T-helper 2 cell treated with Interferon-gamma antibody and Interleukin-4, amounts not matched to agents 5 μg/mL and 100 μg/mL, for 36 hours (primary cell): ENCODE results near the gene PAGR1.

Experiments
- DNase-seq: peaks from one replicate; pipeline ENCODE4 v3.0.0; 2021; ENCODE audit warnings: low spot score
- H3K27ac Mint-ChIP-seq: one replicate; pipeline ENCODE4 v1.8.0; 2021; ENCODE audit warnings: mild to moderate bottlenecking, mixed read lengths
- H3K27me3 Mint-ChIP-seq: one replicate; pipeline ENCODE4 v1.8.0; 2021; ENCODE audit warnings: low read depth, mixed read lengths
- H3K36me3 Mint-ChIP-seq: one replicate; pipeline ENCODE4 v1.8.0; 2021; ENCODE audit warnings: low read depth, mixed read lengths
- H3K4me1 Mint-ChIP-seq: one replicate; pipeline ENCODE4 v1.8.0; 2021; ENCODE audit warnings: low read depth, mixed read lengths
- H3K4me3 Mint-ChIP-seq: one replicate; pipeline ENCODE4 v1.8.0; 2022; ENCODE audit warnings: mild to moderate bottlenecking, moderate library complexity, mixed read lengths
- H3K9me3 Mint-ChIP-seq: one replicate; pipeline ENCODE4 v1.8.0; 2021; ENCODE audit warnings: mixed read lengths

The PAGR1 gene

DNA sequence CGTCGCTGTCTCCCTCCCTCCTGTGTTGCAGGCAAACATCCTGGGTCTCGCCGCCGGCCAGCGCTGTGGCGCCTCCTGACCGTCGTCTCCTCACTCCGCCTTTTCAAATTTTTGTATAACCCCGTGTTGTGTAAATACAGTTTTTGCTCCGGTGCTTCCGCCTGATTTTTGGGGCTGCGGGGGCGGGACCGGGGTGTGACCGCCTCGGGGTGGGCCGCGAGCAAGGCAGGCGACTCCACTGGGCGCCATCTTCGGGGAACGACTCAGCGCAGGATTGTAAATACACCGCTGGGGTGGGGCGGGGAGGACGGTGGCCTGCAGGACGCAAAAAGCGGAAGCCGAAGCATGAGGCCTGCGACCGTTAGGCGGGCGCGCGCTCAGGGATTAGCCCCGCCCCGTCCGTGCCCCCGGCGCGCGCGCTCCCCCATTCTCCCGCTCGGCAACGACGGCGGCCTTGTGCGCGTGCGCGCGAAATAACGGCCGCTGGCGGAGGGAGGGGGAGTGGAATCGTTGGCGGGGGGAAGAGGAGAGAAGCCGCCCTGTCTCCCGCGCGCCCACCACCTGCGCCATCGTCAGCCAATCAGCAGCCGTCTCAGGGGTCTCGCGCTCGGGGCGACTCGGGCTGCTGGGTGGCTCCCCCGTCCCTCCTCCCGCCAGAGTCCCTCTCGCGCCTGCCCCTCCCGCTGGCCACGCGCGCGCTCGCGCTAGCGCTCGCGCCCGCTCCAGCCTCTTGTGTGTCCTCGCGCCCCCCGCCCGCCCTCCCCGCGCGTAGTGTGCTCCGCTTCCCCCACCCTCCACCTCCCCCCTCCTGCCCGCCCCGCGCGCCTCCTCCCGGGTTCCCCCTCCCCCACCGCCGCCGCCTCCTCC, 10.5 kb upstream of the PAGR1 start:
- Mint-ChIP-seq H3K27ac (peak overlapping the region; percentile 100), H3K36me3 (peaks cover 64% of the 10 kb centered on the region), H3K27me3 (no peaks in the 10 kb centered on the region), H3K9me3 (no peaks in the 10 kb centered on the region), H3K4me3 (peak overlapping the region; percentile 100), H3K4me1 (peaks cover 28% of the 10 kb centered on the region)
- DNase-seq, result peak; percentile 98

DNA sequence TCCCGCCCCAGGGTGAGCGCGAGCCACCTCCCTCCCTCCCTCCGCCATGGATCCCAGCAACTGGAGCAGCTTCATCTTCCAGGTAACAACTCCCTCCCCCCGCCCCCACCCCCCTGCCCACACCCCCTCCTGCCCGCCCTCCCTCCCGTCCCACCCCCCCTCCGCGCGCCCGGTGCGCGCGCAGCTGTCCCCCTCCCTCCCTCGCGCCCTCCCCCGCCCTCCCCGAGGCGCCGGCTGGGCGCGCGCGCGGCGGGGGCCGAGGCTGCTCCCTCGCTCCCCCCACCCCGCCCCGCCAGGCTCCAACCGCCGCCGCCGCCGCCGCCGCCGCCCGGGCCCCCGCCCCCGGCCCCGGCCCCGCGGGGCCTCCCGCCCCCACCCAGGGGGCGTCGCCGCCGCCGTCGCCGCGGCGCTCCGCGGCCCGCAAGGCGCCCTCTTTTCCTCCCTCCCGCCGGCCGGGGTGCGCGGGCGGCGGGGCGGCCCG, 9.8 kb upstream of the PAGR1 start, which contains the start of gene MAZ:
TSS of gene MAZ (plus strand) at position 431 of the 481 bp plus-strand sequence. CDS start 173 bp downstream, outside the sequence.
- DNase-seq, result peak; percentile 69
- Mint-ChIP-seq H3K36me3 (peaks cover 65% of the 10 kb centered on the region), H3K27ac (peak within 1 kb of the TSS; percentile 100), H3K4me3 (peak within 1 kb of the TSS; percentile 100), H3K9me3 (no peaks in the 10 kb centered on the region), H3K27me3 (no peaks in the 10 kb centered on the region), H3K4me1 (peaks cover 34% of the 10 kb centered on the region)

DNA sequence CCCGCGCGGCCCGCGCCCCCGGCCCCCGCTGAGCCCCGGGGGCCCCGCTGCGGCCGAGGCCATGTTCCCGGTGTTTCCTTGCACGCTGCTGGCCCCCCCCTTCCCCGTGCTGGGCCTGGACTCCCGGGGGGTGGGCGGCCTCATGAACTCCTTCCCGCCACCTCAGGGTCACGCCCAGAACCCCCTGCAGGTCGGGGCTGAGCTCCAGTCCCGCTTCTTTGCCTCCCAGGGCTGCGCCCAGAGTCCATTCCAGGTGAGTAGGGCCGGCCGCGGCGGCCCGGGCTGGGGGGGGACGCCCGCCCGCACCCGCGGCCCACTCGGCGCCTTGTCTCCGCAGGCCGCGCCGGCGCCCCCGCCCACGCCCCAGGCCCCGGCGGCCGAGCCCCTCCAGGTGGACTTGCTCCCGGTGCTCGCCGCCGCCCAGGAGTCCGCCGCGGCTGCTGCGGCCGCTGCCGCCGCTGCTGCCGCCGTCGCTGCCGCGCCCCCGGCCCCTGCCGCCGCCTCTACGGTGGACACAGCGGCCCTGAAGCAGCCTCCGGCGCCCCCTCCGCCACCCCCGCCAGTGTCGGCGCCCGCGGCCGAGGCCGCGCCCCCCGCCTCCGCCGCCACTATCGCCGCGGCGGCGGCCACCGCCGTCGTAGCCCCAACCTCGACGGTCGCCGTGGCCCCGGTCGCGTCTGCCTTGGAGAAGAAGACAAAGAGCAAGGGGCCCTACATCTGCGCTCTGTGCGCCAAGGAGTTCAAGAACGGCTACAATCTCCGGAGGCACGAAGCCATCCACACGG, 9.1 kb upstream of the PAGR1 start:
- DNase-seq, result peak; percentile 68

DNA sequence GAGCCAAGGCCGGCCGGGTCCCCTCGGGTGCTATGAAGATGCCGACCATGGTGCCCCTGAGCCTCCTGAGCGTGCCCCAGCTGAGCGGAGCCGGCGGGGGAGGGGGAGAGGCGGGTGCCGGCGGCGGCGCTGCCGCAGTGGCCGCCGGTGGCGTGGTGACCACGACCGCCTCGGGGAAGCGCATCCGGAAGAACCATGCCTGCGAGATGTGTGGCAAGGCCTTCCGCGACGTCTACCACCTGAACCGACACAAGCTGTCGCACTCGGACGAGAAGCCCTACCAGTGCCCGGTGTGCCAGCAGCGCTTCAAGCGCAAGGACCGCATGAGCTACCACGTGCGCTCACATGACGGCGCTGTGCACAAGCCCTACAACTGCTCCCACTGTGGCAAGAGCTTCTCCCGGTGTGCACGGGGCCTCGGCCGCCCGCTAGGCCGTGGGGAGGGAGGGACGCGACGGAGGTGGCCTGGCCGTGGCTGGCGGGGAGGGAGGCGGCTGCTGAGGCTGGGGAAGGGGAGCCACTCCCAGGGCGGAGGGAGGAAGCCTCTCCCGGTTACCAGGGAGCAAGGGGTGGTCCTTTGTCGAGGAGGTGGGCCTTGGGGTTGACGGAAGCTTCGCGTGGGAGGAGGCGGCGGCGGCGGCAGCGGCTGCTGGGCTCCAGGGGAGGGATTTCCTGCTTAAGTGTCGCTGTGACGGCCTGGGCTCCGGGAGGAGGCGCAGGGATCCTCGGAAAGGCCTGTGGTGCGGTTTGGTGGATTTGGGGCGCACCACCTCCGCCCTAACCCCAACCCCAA, 8.3 kb upstream of the PAGR1 start:
- Mint-ChIP-seq H3K36me3 (peaks cover 55% of the 10 kb centered on the region), H3K4me1 (peaks cover 39% of the 10 kb centered on the region), H3K9me3 (no peaks in the 10 kb centered on the region), H3K27ac (peak overlapping the region; percentile 94), H3K4me3 (peak overlapping the region; percentile 92), H3K27me3 (peaks cover under 1% of the 10 kb centered on the region)
- peak; percentile 93 for DNase-seq

More for the DNA sequence above, 9.1 kb upstream of the PAGR1 start:
- Mint-ChIP-seq H3K36me3 (peaks cover 59% of the 10 kb centered on the region), H3K4me1 (peaks cover 38% of the 10 kb centered on the region), H3K9me3 (no peaks in the 10 kb centered on the region), H3K27me3 (no peaks in the 10 kb centered on the region), H3K4me3 (peak overlapping the region; percentile 92), H3K27ac (peak overlapping the region; percentile 94)

DNA sequence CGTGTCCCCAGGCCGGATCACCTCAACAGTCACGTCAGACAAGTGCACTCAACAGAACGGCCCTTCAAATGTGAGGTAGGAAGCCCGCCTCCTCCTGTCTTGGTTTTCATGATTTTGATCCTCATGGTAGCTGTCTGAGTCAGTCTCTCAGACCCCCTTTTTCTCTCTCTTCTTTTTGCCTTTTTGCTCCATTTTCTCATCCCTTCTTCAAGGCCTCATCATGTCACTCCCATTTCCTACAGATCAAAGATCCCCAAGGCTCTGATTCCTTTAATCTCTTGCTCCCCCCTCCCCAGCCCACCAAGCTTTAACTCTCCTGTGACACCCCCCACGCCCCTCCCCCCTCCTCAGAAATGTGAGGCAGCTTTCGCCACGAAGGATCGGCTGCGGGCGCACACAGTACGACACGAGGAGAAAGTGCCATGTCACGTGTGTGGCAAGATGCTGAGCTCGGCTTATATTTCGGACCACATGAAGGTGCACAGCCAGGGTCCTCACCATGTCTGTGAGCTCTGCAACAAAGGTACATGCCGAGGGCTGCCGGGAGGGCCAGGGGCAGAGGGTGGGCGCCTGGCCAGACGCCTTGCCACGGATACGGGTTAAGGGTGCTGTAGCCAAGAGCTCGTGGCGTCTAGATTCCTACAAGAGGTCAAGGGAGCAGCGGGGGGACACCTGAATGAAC, 7.6 kb upstream of the PAGR1 start:
- Mint-ChIP-seq H3K4me1 (peaks cover 39% of the 10 kb centered on the region), H3K27me3 (peaks cover 8% of the 10 kb centered on the region), H3K4me3 (peak overlapping the region; percentile 92), H3K27ac (peak overlapping the region; percentile 94), H3K9me3 (no peaks in the 10 kb centered on the region), H3K36me3 (peaks cover 48% of the 10 kb centered on the region)
- DNase-seq, result no peak

DNA sequence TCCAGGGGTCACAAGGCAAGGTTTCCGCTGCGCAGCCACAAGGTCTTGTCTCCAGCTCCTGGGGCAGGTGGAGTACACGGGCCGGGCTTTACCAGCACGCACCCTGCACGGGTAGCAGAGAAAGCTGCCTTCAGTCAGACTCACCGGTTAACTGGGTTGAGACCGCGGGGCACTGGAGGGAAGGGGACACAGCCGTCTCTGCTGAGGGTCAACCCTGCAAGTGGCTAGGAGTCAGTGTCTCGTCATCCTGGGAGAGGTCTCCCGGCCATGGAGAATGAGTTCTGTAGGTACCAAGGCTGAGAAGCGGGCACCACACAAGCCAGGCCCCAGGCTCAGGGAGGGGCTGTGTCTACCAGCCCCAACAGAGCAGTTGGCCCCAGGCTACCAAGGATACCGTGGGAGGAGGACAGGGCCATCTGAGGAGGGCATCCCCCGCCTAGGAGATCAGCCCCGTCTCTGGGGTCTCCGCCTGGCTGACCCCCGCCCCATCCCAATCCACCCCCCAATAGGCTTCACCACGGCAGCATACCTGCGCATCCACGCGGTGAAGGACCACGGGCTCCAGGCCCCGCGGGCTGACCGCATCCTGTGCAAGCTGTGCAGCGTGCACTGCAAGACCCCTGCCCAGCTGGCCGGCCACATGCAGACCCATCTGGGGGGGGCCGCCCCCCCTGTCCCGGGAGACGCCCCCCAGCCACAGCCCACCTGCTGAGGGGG, 6.8 kb upstream of the PAGR1 start:
- H3K27ac Mint-ChIP-seq, result peak overlapping the region; percentile 94
- peaks cover 8% of the 10 kb centered on the region for H3K27me3 Mint-ChIP-seq
- H3K36me3 Mint-ChIP-seq, result peaks cover 39% of the 10 kb centered on the region
- no peak for DNase-seq
- H3K9me3 Mint-ChIP-seq, result no peaks in the 10 kb centered on the region
- H3K4me1 Mint-ChIP-seq, result peaks cover 32% of the 10 kb centered on the region
- peak overlapping the region; percentile 92 for H3K4me3 Mint-ChIP-seq

DNA sequence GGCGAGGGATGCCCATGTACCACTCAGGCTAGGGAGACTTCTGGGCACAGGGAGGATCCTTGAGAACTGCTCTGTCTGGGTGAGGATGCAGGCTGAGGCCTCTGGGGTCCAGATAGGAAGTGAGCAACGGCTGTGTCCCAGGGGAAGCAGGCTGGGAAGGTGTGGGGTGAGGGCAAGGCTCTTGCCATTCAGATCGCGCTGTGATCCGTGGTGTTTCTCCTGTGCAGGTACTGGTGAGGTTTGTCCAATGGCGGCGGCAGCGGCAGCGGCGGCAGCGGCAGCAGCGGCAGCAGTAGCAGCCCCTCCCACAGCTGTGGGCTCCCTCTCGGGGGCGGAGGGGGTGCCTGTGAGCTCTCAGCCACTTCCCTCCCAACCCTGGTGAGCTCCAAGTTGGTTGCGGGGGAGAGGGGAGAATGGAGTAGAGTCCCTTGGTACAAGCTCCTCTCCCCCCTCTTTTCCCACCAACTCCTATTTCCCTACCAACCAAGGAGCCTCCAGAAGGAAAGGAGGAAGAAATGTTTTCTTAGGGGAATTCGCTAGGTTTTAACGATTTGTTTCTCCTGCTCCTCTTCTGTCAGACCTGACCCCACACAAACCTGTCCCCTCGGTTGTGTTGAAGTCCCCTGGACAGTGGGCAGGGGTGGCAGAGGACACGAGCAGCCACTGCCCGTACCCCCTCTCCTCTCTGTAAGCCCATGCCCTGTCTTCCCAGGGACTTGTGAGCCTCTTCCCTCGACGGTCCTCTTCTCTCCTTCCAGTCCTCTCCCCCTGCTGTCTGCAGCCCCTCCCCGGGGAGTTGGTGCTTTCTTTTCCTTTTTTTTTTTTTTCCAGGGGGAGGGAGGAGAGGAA, 5.9 kb upstream of the PAGR1 start:
- DNase-seq, result no peak
- peak overlapping the region; percentile 85 for H3K4me3 Mint-ChIP-seq
- no peaks in the 10 kb centered on the region for H3K9me3 Mint-ChIP-seq
- H3K4me1 Mint-ChIP-seq, result peaks cover 34% of the 10 kb centered on the region
- peaks cover 33% of the 10 kb centered on the region for H3K36me3 Mint-ChIP-seq
- H3K27ac Mint-ChIP-seq, result peak overlapping the region; percentile 77
- H3K27me3 Mint-ChIP-seq, result peaks cover 8% of the 10 kb centered on the region

DNA sequence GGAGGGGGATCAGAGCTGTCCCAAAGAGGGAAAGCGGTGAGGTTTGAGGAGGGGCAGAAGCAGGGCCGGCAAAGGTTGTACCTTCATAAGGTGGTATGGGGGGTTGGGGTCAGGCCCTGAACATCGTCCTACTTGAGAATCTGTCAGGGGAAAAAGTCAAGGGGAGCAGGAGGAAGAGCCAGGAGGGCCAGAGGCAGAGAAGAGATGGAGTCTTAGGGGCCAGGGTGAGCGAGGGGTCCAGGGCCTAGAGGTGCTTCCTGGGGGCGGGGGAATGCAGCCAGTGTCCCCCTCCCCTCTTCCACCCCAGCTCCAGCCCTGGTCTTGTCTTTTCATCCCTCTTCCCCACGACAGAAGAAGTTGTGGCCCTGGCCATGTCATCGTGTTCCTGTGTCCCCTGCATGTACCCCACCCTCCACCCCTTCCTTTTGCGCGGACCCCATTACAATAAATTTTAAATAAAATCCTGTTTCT, 5.2 kb upstream of the PAGR1 start:
- peaks cover 30% of the 10 kb centered on the region for H3K36me3 Mint-ChIP-seq
- H3K4me3 Mint-ChIP-seq, result peak overlapping the region; percentile 85
- peaks cover 36% of the 10 kb centered on the region for H3K4me1 Mint-ChIP-seq
- no peaks in the 10 kb centered on the region for H3K9me3 Mint-ChIP-seq
- peaks cover 8% of the 10 kb centered on the region for H3K27me3 Mint-ChIP-seq
- peak overlapping the region; percentile 77 for H3K27ac Mint-ChIP-seq
- no peak for DNase-seq

DNA sequence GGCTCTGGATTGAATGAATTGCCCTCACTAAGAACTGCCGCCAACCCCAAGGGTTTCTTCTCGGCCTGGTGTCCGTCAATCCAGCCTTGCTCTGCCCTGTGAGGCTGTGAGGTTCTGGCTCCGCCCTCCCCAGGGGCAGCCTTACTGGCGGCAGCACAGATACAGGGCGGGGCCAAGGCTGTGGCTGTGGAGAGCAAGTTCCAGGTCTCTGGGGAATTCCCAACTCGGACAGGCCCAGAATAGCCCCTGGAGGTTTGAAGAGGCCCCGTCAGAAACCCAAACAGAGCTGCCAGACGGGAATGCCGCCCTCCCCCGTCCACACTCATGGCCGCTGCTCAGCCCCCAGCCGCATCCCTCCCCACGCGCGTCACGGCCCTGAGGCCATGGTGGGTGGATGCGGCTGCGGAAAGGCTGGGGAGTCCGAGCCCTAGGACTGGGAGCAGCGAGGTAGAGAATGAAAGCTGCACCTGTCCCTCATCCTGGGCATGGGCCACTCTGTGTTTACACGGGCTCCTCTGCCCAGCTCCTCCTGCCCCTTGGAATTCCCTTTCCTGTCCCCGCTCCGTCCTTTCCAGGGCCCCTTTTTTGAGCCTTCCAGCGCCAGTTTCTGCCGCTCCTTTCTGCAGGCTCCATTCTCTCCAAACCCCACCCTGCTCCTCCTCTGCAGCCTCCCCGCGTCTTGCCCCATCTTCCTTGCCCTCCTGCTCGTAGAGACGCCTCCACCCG, 4.6 kb upstream of the PAGR1 start:
- Mint-ChIP-seq H3K4me3 (peak overlapping the region; percentile 85), H3K36me3 (peaks cover 32% of the 10 kb centered on the region), H3K9me3 (no peaks in the 10 kb centered on the region), H3K27me3 (peaks cover 8% of the 10 kb centered on the region), H3K27ac (peak overlapping the region; percentile 80), H3K4me1 (peaks cover 38% of the 10 kb centered on the region)
- DNase-seq, result peak; percentile 88

DNA sequence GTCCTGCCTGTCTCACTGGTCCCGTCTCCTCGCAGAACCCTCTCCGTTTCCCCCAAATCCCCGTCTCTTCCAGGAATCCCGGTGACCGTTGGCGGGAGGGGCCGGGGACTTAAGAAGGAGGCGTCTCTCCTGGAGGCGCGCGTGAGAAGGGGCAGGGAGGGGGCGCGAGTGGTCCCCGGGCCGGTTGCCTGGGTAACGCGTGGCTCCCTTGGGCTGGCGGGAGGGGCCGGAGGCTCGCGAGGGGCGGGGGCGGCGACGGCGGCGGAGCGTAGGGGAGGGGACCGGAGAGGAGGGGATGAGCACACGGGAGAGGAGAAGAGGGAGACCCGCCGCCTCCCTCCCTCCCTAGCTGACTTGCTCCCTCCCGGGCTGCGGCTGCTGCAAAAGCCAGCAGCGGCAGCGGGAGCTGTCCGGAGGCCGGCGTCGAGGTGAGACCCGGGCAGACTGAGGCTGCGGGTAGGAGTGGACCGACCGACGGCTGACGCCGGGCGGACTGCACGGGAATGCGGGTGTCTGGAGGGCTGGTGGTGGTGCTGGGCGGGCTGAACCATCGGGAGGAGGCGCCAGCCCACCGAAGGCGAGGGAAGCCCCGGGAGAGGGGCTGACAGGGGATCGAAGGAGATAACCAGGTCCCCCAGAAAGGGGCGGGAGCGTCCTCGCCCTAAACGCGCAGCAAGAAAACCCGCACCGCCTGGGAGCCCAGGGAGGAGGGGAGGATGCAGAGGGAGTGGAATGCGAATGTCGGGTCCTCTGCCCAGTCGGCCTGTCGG, 3.9 kb upstream of the PAGR1 start, which contains the start of gene PRRT2:
TSS of gene PRRT2 (plus strand) at position 298 of the 770 bp plus-strand sequence. CDS start 862 bp downstream, outside the sequence.
- peaks cover 8% of the 10 kb centered on the region for H3K27me3 Mint-ChIP-seq
- peak within 1 kb of the TSS; percentile 85 for H3K4me3 Mint-ChIP-seq
- peak; percentile 51 for DNase-seq
- H3K36me3 Mint-ChIP-seq, result peaks cover 36% of the 10 kb centered on the region
- H3K27ac Mint-ChIP-seq, result peak within 1 kb of the TSS; percentile 80
- no peaks in the 10 kb centered on the region for H3K9me3 Mint-ChIP-seq
- peaks cover 39% of the 10 kb centered on the region for H3K4me1 Mint-ChIP-seq
